B cell (primary cell): ENCODE measurements around the gene NCK1.

Experiments
- CTCF ChIP-seq: fragments of 200-600 bp; IDR thresholded peaks from one replicate; pipeline ENCODE4 v1.8.0; 2022; ENCODE audit warnings: antibody characterized with exemption, mild to moderate bottlenecking
- EZH2 ChIP-seq: IDR thresholded peaks from 2 replicates; pipeline ENCODE4 v1.6.1; 2012; ENCODE audit warnings: borderline replicate concordance, low read depth, mild to moderate bottlenecking, moderate library complexity, low read length; ENCODE audit not compliant: insufficient read depth, poor library complexity, severe bottlenecking

DNA sequence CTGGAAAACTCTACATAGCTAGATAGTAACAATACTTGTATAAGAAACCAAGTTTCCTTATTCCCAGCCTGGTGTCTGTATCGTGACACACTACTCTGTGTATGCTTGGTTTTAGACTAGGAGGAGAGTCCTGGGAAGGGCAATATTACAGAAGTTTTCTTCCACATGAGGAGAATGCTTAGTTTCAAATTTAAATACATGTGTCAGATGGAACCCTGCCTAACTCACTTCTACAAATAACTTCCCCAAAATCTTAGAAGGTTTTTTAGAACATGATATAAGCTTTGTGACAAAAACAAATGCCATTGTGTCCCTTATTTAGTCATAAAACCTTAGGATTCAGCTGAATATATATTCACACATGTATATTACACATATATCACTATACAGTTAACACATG is 88.6 kb downstream of the NCK1 start:
- TF ChIP-seq CTCF (no peak), EZH2 (no peak)
